Epithelial cell of proximal tubule (primary cell): ENCODE results near the gene WNK1. TPM values are rescaled to one million over a fixed set of nuclear protein-coding genes. Genes with fewer than 3 reads are reported as not detected.

ENCODE experiments used
- DNase-seq: peaks from one replicate; pipeline ENCODE4 v3.0.0-alpha.2; 2011; ENCODE audit warnings: low read depth
- H3K4me3 ChIP-seq: 2 replicates; pipeline ENCODE4 v1.5.1; 2011; ENCODE audit warnings: low read depth, mild to moderate bottlenecking, low read length
- total RNA-seq: library from RNA; depleted of rRNA; stranded (reverse); fragments of >200 nt; gene quantifications from 2 replicates; pipeline ENCODE4 v1.2.3, GENCODE V29; 2015
- TF ChIP-seq, protein P1 (sequence below): conservative IDR thresholded peaks from 2 replicates; pipeline ENCODE4 v1.5.1; 2012; ENCODE audit warnings: low read depth, mild to moderate bottlenecking, low read length

WNK1 gene
- total RNA-seq, 1 donor from 2014 or later: 53.4 TPM

DNA sequence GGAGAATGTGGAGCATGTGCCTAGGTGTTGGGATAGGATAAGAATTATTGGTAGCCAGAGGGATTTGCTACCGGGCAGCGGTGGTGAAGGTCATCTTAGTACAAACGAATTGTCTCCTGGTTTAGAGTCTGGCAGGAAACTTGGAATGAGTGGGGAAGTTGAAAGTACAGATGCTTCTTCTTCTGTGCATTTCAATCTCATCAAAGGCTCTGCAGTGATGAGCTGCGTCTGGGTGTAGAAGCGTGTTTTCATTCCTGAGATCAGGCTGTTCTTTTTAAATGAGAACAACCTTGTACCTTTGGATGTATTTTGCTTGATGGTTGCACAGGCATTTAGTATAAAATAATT is 2.1 kb downstream of the WNK1 start:
- DNase-seq: no peak
- TF ChIP-seq, protein P1, sequence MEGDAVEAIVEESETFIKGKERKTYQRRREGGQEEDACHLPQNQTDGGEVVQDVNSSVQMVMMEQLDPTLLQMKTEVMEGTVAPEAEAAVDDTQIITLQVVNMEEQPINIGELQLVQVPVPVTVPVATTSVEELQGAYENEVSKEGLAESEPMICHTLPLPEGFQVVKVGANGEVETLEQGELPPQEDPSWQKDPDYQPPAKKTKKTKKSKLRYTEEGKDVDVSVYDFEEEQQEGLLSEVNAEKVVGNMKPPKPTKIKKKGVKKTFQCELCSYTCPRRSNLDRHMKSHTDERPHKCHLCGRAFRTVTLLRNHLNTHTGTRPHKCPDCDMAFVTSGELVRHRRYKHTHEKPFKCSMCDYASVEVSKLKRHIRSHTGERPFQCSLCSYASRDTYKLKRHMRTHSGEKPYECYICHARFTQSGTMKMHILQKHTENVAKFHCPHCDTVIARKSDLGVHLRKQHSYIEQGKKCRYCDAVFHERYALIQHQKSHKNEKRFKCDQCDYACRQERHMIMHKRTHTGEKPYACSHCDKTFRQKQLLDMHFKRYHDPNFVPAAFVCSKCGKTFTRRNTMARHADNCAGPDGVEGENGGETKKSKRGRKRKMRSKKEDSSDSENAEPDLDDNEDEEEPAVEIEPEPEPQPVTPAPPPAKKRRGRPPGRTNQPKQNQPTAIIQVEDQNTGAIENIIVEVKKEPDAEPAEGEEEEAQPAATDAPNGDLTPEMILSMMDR: no peak
- peak overlapping the region; percentile 89 for H3K4me3 ChIP-seq

DNA sequence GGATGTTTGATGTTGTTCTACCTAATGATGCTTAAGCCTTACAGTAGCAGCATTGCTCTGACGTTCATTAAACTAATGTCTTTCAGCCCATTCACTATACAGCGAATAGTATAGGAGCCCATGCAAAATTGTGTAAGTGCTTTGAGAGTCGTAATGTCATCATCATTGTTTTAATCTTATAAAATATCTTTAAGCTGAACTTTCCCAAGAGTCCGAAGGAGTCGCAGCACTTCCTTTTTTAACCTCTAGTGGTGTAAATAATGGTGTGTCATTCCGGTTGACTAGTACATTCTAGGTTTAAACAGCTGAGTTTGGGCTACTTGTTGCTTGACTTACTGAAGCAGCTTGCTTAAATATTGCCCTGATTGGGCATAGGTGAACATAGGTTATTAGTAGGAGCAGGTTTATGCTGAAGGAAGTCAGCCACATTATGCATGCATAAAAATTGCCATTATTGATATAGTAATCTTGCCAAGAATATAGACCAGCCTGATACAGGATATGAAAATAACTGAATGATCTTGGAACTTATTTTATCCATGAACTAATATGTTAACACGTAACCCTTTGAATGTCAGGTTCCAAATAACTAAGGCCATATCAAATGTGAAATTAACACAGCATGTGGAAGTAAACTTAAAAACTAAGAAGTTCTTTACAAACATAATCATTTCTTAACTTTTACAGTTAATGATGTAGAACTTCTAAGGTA is 2.6 kb downstream of the WNK1 start:
- H3K4me3 ChIP-seq: peak overlapping the region; percentile 89
- TF ChIP-seq, protein P1: peak; percentile 48
- DNase-seq: no peak

GRCh38 chr12:759628-760027 is 7.2 kb downstream of the WNK1 start:
- H3K4me3 ChIP-seq: no peak overlapping the region

DNA sequence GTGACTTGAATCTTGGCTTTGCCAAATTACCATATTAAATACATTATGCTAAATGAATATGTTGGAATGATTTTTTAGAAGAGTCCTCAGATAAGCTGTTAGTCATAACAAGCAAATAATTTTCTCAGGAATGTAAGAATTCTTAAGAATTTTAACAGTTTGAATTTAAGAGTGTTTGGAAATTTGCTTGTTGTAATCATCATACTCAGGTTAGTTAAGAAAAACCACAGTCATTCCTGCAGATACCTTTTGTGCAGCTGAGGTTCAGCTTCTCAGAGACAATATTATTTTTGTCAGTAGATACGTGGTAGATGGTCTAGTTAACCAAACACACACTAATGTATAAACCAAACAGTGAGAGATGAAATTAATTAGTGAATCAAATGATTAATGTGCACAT is 8.9 kb downstream of the WNK1 start:
- TF ChIP-seq, protein P1: no peak
- no peak overlapping the region for H3K4me3 ChIP-seq
- no peak for DNase-seq

More at GRCh38 chr12:759628-760027, 7.2 kb downstream of the WNK1 start:
- TF ChIP-seq, protein P1: no peak
- no peak for DNase-seq

DNA sequence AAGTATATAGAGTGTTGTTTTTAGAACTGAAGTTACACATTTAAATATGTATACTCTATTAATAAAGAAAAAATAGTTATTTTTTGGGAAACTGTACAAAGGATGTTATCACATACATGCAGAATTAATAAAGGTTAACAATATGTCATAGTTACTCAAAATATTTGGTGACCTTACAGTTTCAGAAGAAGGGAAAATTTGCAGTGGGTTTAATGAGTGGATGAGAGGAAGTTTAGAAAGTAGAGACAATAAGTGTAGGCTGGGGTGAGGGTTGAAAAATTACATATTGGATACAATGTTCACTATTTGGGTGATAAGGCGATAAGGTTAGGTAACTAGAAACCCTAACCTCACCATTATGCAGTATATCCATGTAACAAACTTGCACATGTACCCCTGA is 13.5 kb downstream of the WNK1 start:
- no peak overlapping the region for H3K4me3 ChIP-seq
- TF ChIP-seq, protein P1: no peak
- no peak for DNase-seq

DNA sequence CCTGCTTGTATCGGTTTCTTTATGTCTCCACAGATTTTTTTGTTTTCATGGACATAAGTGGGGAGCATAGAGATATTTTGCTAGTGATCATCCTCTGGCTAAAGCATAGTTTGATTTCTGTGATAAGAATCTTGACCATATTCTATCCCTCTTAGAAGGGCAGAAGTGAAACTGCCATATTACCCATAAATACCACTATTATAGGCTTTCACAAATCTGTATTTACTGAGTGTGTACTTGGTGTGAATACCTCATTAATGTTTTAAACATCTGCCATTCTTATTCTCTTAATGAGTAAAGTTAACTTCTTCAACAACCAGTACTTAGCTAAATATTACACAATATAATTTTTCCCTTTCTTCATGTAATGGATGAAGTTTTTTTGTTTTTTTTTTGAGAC is 16.1 kb downstream of the WNK1 start:
- TF ChIP-seq, protein P1: no peak
- no peak for DNase-seq
- no peak overlapping the region for H3K4me3 ChIP-seq

DNA sequence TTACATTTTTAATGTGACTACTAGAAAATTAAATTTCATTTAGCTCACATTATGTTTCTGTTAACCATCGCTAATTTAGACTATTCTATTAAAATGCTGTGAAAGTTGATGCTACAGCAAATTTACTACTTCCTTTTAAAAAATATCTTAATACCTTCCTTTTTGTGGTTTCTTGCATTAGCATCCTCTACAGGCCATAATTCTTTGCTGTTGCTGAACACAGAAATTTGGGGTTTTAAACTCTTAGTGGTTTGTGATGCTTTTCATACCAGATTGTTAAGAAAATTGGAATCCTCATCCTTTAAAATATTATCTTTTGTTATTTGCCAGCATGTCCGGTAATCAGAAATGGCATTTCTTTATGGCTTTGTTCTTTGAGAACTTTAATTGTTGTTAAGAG is 18.1 kb downstream of the WNK1 start:
- TF ChIP-seq, protein P1: no peak
- no peak overlapping the region for H3K4me3 ChIP-seq
- no peak for DNase-seq
